H9 (cell line): ENCODE measurements around the gene FGF4. TPM values are rescaled to one million over a fixed set of nuclear protein-coding genes. Genes with fewer than 3 reads are reported as not detected.

Experiments
- DNase-seq: peaks from one replicate; pipeline ENCODE4 v3.0.0-alpha.2; 2017
- H2AFZ ChIP-seq: one replicate; pipeline ENCODE4 v1.6.1; 2013; ENCODE audit warnings: mild to moderate bottlenecking, low read length, control low read depth, moderate library complexity
- H2AK5ac ChIP-seq: 2 replicates; pipeline ENCODE4 v1.6.1; 2013; ENCODE audit warnings: low read length, control low read depth, mixed read lengths; ENCODE audit not compliant: insufficient read length
- H2BK120ac ChIP-seq: one replicate; pipeline ENCODE4 v1.6.1; 2013; ENCODE audit warnings: low read depth, mild to moderate bottlenecking, low read length, control low read depth, inconsistent platforms; ENCODE audit not compliant: poor library complexity, severe bottlenecking
- H2BK12ac ChIP-seq: 2 replicates; pipeline ENCODE4 v1.6.1; 2013; ENCODE audit warnings: low read length, control low read depth, mixed read lengths, low read depth; ENCODE audit not compliant: insufficient read length
- H2BK15ac ChIP-seq: 2 replicates; pipeline ENCODE4 v1.6.1; 2013; ENCODE audit warnings: low read depth, low read length, control low read depth
- H2BK20ac ChIP-seq: one replicate; pipeline ENCODE4 v1.6.1; 2013; ENCODE audit warnings: low read depth, mild to moderate bottlenecking, low read length, control low read depth, inconsistent platforms; ENCODE audit not compliant: poor library complexity, severe bottlenecking
- H2BK5ac ChIP-seq: 2 replicates; pipeline ENCODE4 v1.6.1; 2013; ENCODE audit warnings: low read length, control low read depth, mixed read lengths; ENCODE audit not compliant: insufficient read length
- H3K14ac ChIP-seq: 2 replicates; pipeline ENCODE4 v1.6.1; 2013; ENCODE audit warnings: low read length, control low read depth; ENCODE audit not compliant: insufficient read depth
- H3K18ac ChIP-seq: 2 replicates; pipeline ENCODE4 v1.6.1; 2013; ENCODE audit warnings: low read depth, mild to moderate bottlenecking, mixed read lengths, low read length, control low read depth; ENCODE audit not compliant: insufficient read length
- H3K23ac ChIP-seq: 2 replicates; pipeline ENCODE4 v1.6.1; 2013; ENCODE audit warnings: low read length, control low read depth, mixed read lengths, low read depth; ENCODE audit not compliant: insufficient read length
- H3K23me2 ChIP-seq: 2 replicates; pipeline ENCODE4 v1.6.1; 2013; ENCODE audit warnings: low read depth, mild to moderate bottlenecking, mixed read lengths, low read length, control low read depth; ENCODE audit not compliant: insufficient read length, poor library complexity, severe bottlenecking
- H3K27ac ChIP-seq: 2 replicates; pipeline ENCODE4 v1.5.1; 2013; ENCODE audit warnings: low read length, control low read depth, mixed read lengths, low read depth; ENCODE audit not compliant: insufficient read length
- H3K27me3 ChIP-seq: 2 replicates; pipeline ENCODE4 v1.6.1; 2013; ENCODE audit warnings: low read length, control low read depth, inconsistent platforms; ENCODE audit not compliant: insufficient read depth
- H3K4ac ChIP-seq: 2 replicates; pipeline ENCODE4 v1.6.1; 2013; ENCODE audit warnings: low read depth, mild to moderate bottlenecking, control low read depth, inconsistent platforms, low read length, moderate library complexity
- H3K4me1 ChIP-seq: 2 replicates; pipeline ENCODE4 v1.6.1; 2013; ENCODE audit warnings: low read length, control low read depth, inconsistent platforms; ENCODE audit not compliant: insufficient read depth
- H3K4me2 ChIP-seq: 2 replicates; pipeline ENCODE4 v1.6.1; 2013; ENCODE audit warnings: low read length, control low read depth, mixed read lengths; ENCODE audit not compliant: insufficient read length, insufficient read depth
- H3K56ac ChIP-seq: 2 replicates; pipeline ENCODE4 v1.6.1; 2013; ENCODE audit warnings: low read depth, mild to moderate bottlenecking, mixed read lengths, low read length, control low read depth; ENCODE audit not compliant: insufficient read length
- H3K79me1 ChIP-seq: 2 replicates; pipeline ENCODE4 v1.6.1; 2013; ENCODE audit warnings: low read depth, mild to moderate bottlenecking, moderate library complexity, low read length, control low read depth, inconsistent platforms; ENCODE audit not compliant: insufficient read depth, poor library complexity, severe bottlenecking
- H3K79me2 ChIP-seq: 2 replicates; pipeline ENCODE4 v1.6.1; 2013; ENCODE audit warnings: low read length, control low read depth, inconsistent platforms; ENCODE audit not compliant: insufficient read depth
- H3K9ac ChIP-seq: 2 replicates; pipeline ENCODE4 v1.6.1; 2013; ENCODE audit warnings: low read length, control low read depth, mixed read lengths; ENCODE audit not compliant: insufficient read length; ENCODE audit errors: extremely low read depth
- H3K9me3 ChIP-seq: one replicate; pipeline ENCODE4 v1.6.1; 2013; ENCODE audit warnings: low read depth, low read length, inconsistent platforms; ENCODE audit not compliant: control insufficient read depth
- H3T11ph ChIP-seq: one replicate; pipeline ENCODE4 v1.6.1; 2013; ENCODE audit warnings: mild to moderate bottlenecking, low read length, control low read depth, inconsistent platforms
- H4K20me1 ChIP-seq: one replicate; pipeline ENCODE4 v1.6.1; 2013; ENCODE audit not compliant: control insufficient read depth, insufficient read length, insufficient read depth
- H4K5ac ChIP-seq: 2 replicates; pipeline ENCODE4 v1.6.1; 2013; ENCODE audit warnings: low read depth, mild to moderate bottlenecking, mixed read lengths, low read length, control low read depth; ENCODE audit not compliant: insufficient read length
- H4K8ac ChIP-seq: replicated peaks from 2 replicates; pipeline ENCODE4 v1.6.1; 2013; ENCODE audit warnings: low read length, control low read depth, mixed read lengths, low read depth; ENCODE audit not compliant: insufficient read length
- H4K91ac ChIP-seq: 2 replicates; pipeline ENCODE4 v1.6.1; 2013; ENCODE audit warnings: low read depth, mild to moderate bottlenecking, moderate library complexity, mixed read lengths, low read length, control low read depth; ENCODE audit not compliant: insufficient read length
- H3K27ac Mint-ChIP-seq, 3 experiments: 2 replicates in 2 of 3; 3 replicates in 1 of 3; pipeline ENCODE4 v1.8.0; 2020 to 2021; ENCODE audit warnings: mixed read lengths in 3 of 3, mild to moderate bottlenecking in 1 of 3, moderate library complexity in 1 of 3
- H3K27me3 Mint-ChIP-seq: 2 replicates; pipeline ENCODE4 v1.8.0; 2021; ENCODE audit warnings: low read depth, mild to moderate bottlenecking, moderate library complexity, mixed read lengths
- H3K36me3 Mint-ChIP-seq, 3 experiments: 2 replicates in 2 of 3; 3 replicates in 1 of 3; pipeline ENCODE4 v1.8.0; 2020 to 2021; ENCODE audit warnings: low read depth in 3 of 3, mixed read lengths in 3 of 3; ENCODE audit not compliant: insufficient read depth in 1 of 3
- H3K4me1 Mint-ChIP-seq, 2 experiments: 2 replicates each; pipeline ENCODE4 v1.8.0; 2020; ENCODE audit warnings: mixed read lengths in 2 of 2
- H3K4me3 Mint-ChIP-seq, 2 experiments: 2 replicates in 1 of 2; 3 replicates in 1 of 2; pipeline ENCODE4 v1.8.0; 2020 to 2021; ENCODE audit warnings: mild to moderate bottlenecking in 2 of 2, mixed read lengths in 2 of 2, moderate library complexity in 1 of 2
- H3K9me3 Mint-ChIP-seq, 2 experiments: 2 replicates in 1 of 2; 3 replicates in 1 of 2; pipeline ENCODE4 v1.8.0; 2020; ENCODE audit warnings: mild to moderate bottlenecking in 2 of 2, mixed read lengths in 2 of 2, moderate library complexity in 1 of 2
- WGBS: extraction: QIAGEN DNeasy Blood & Tissue Kit; methylation state at CpG from one replicate; pipeline ENCODE4 v1.1.7; 2013; ENCODE audit warnings: missing lambda C conversion rate, low lambda C conversion rate, mixed read lengths; ENCODE audit not compliant: insufficient read length; ENCODE audit errors: extremely low coverage; 5-methylcytosine and 5-hydroxymethylcytosine counted together
- total RNA-seq: library from RNA; stranded (reverse); gene quantifications from 2 replicates; pipeline ENCODE4 v1.2.1, GENCODE V29; 2021
- TF ChIP-seq, protein P1 (sequence below): fragments of 200-600 bp; sonication (generic); conservative IDR thresholded peaks from 3 replicates; pipeline ENCODE4 v1.8.0; 2021; ENCODE audit warnings: antibody characterized with exemption, mild to moderate bottlenecking

FGF4 gene
- total RNA-seq, 1 experiment from 2014 or later, result 0.68 TPM

DNA sequence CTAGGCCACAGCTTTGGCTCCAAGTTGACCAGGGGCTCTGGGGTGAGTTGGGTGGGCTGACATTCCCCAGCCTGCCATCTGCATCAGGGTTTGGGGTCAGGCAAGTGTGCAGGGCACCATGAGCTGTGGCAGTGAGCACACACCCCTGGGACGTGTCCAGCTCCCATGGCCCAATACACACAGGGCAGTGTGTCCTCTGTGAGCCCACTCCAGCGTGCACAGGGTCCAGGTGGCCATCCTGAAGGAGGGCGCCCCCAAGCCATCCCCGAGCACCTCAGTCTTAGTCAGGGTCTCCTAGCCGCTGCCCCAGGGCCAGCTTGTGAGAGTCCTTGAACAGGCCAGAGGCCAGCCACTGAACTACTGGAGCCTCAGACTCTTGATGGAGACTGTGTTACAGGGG, 45.3 kb upstream of the FGF4 start:
- Histone ChIP-seq H3K14ac (no peak overlapping the region; the same call in 1 of the 2 replicates), H3K4me2 (no peak overlapping the region), H3K79me1 (no peaks in the 10 kb centered on the region), H2AK5ac (no peak overlapping the region), H4K5ac (no peak overlapping the region), H3K4ac (no peak overlapping the region), H2AFZ (no peak overlapping the region), H3K27me3 (peaks cover 56% of the 10 kb centered on the region), H3K18ac (no peak overlapping the region), H4K20me1 (no peaks in the 10 kb centered on the region), H2BK5ac (no peak overlapping the region), H2BK120ac (no peak overlapping the region), H3K27ac (no peak overlapping the region), H3K9ac (no peak overlapping the region), H4K8ac (no peak overlapping the region), H2BK20ac (no peak overlapping the region), H3K23me2 (peaks cover 9% of the 10 kb centered on the region), H3K4me1 (no peaks in the 10 kb centered on the region), H4K91ac (no peak overlapping the region), H2BK15ac (no peak overlapping the region), H3K56ac (no peak overlapping the region), H2BK12ac (no peak overlapping the region), H3K79me2 (no peaks in the 10 kb centered on the region), H3K23ac (no peak overlapping the region), H3T11ph (no peak overlapping the region), H3K9me3 (no peaks in the 10 kb centered on the region)
- no CpG with 5 or more reads among the region's 5 CpGs for WGBS
- H3K4me1 Mint-ChIP-seq, result peaks cover 6 to 11% of the 10 kb centered on the region in 2 experiments
- peaks cover 93% of the 10 kb centered on the region for H3K27me3 Mint-ChIP-seq
- TF ChIP-seq, protein P1, sequence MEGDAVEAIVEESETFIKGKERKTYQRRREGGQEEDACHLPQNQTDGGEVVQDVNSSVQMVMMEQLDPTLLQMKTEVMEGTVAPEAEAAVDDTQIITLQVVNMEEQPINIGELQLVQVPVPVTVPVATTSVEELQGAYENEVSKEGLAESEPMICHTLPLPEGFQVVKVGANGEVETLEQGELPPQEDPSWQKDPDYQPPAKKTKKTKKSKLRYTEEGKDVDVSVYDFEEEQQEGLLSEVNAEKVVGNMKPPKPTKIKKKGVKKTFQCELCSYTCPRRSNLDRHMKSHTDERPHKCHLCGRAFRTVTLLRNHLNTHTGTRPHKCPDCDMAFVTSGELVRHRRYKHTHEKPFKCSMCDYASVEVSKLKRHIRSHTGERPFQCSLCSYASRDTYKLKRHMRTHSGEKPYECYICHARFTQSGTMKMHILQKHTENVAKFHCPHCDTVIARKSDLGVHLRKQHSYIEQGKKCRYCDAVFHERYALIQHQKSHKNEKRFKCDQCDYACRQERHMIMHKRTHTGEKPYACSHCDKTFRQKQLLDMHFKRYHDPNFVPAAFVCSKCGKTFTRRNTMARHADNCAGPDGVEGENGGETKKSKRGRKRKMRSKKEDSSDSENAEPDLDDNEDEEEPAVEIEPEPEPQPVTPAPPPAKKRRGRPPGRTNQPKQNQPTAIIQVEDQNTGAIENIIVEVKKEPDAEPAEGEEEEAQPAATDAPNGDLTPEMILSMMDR, result no peak
- DNase-seq, result no peak
- H3K27ac Mint-ChIP-seq, result no peak overlapping the region
- H3K36me3 Mint-ChIP-seq, result no peaks in the 10 kb centered on the region
- no peaks in the 10 kb centered on the region; a peak in 1 of 5 replicates for H3K9me3 Mint-ChIP-seq
- no peak overlapping the region for H3K4me3 Mint-ChIP-seq
